NCI-H2227 (cell line): ENCODE results near the gene CEP152.
"Not testable (repeated sequence)": the region's sequence is repeated elsewhere in the genome, so short reads cannot be mapped to it uniquely, and the experiment has no call there.

Source experiments
- DNase-seq: peaks from one replicate; lab custom pipeline; 2025; ENCODE audit not compliant: unreplicated experiment; lab: John Stamatoyannopoulos, UW

CEP152 gene

GRCh38 chr15:48811325-48811958 lies 573 bp upstream of the CEP152 start:
- DNase-seq: no peak

- DNase-seq: no peak
Measured at GRCh38 chr15:48806151-48806550, 4.7 kb downstream of the CEP152 start.

- no peak for DNase-seq
Measured at GRCh38 chr15:48805591-48805990, 5.3 kb downstream of the CEP152 start.

DNA sequence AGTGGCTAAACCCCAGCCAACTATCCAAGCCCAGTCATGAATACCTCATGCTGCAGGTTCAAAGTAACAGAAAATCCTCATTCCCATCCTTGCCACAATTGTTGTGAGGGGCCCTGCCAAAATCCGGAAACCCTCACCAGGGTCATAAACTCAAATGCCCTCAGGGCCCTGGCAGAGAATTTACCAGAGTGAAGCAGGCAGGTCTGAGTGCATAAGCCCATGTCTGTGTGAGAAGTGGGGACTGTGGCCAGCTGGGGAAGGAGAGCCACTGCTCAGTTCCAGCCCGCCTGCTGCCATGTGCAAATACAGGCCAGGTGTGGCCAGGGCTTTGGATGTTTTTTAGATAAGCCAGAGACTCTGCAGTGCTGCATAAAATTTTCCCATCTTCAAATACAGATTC lies 7.0 kb downstream of the CEP152 start:
- DNase-seq: no peak

DNA sequence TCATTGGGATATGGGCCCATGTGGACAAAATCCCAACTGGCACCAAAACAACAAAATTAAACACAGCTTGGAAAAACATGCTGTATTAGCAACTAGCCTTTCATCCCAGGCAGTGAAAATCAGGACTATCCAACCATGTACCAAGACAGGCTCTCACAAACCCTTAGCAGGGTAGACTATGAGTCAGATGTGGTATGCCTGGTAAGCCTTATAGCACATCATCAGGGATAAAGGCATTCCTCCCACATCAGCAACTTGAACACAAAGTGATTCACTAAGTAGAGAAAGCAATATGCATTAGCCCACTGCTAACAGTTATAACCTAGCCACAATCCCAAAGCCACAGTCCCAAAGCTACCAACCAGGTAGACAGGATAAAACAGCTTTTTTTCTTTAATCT lies 8.0 kb downstream of the CEP152 start:
- DNase-seq: no peak

- DNase-seq: no peak
Measured at GRCh38 chr15:48802257-48802656, 8.6 kb downstream of the CEP152 start.

DNA sequence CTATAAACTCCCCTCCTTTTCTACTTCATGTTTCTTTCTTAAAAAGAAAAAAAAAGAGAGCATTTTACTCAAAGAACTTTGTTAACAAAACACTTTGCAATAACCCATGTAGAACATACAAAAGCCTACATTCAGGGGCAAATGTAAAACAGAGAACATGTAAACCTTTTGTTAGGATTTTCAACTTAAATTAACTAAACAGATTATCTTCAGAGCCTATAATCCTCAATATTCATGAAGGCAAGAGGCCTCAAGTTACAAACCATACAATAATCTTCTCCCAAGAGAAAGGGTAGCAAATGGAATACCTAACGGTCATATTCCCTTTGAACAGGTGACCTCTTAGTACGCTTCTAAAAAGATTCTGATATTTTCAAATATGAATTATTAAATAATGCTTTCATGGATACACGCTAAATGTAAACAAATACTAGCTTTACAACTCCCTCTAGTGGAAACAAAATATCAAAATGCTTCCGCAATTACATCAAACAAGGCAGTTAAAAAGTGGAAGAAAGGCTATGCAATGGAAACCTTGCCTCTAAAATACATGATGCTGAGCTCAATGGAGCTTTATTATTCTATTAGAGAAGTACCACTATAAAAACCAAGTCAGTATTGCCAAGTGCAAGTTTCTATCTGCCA lies 9.9 kb downstream of the CEP152 start:
- DNase-seq: peak; percentile 10

DNA sequence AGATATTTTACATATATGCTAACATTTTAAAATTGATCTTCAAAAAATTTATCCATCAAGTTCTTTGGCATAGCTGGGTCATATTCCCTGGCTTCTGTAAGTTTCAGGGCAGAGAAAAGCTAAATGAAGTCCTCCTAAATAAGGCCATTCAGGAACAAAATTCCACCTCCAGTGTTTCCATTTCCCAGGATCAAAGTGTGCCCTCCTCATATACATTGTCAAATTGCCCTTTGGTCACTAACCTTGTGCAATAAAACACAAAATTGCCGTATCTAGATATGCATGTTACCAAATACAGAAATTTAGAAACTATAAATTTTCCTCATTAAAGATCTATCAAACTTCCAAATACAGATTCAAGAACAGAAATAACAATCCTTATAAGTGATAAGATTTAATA lies 10.6 kb downstream of the CEP152 start:
- no peak for DNase-seq

DNA sequence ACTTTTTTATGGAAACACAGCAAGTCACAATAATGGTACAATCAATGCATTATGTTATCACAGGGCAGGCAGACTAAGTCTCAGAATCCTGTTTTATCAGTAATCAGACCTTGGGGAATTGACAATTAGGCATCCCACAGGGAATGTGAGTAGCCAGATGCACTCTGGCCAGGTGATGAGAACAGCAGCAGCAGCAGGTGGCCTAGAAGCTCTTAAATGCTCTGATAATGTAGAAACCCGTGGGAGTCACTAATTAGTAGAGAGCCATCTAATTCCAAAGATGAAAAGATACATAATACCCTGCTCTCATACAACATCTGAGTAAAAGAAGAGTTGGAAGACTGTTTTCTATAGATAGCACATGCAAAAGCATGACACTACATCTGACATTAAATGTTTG lies 12.6 kb downstream of the CEP152 start:
- peak; percentile 12 for DNase-seq

DNA sequence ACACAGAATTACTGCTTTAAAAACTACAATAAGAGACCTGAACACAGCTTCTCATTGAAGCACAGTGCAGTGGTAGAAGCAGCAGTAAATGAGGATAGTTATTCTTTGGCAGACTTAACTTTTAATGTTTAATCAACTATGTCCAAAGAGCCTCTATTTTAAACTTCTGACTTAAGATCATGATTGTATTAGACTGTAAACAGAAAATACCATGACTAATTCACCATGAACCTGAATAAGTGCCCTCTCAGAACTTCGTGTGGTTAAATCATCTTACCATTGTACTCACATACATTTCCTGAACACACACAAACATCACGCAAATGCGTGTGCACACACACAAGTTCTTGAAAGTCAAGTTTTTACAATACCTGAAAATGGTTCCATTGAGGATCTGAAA lies 13.9 kb downstream of the CEP152 start:
- DNase-seq: no peak

- DNase-seq: no peak
Measured at GRCh38 chr15:48796521-48796920, 14.3 kb downstream of the CEP152 start.

DNA sequence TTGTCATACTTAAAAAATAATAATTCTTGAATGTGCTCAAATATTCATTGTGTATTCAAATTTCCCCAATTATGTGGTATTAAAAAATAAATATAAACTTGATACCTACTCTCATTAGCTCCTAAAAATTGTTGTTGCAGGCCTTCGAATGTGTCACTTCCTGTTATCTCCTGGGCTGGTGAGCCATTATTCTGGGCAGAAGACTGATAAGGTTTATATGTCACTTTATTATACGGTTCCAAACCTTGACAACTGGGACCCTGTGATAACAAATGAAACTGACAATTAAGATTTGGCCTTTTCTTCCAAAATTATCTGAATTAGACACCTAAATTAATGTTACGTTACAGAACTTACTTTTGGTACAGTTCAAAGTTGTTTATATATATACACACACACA lies 15.0 kb downstream of the CEP152 start:
- no peak for DNase-seq

GRCh38 chr15:48794697-48795134 lies 16.2 kb downstream of the CEP152 start:
- DNase-seq: no peak

GRCh38 chr15:48792408-48792807 lies 18.5 kb downstream of the CEP152 start:
- no peak for DNase-seq

DNA sequence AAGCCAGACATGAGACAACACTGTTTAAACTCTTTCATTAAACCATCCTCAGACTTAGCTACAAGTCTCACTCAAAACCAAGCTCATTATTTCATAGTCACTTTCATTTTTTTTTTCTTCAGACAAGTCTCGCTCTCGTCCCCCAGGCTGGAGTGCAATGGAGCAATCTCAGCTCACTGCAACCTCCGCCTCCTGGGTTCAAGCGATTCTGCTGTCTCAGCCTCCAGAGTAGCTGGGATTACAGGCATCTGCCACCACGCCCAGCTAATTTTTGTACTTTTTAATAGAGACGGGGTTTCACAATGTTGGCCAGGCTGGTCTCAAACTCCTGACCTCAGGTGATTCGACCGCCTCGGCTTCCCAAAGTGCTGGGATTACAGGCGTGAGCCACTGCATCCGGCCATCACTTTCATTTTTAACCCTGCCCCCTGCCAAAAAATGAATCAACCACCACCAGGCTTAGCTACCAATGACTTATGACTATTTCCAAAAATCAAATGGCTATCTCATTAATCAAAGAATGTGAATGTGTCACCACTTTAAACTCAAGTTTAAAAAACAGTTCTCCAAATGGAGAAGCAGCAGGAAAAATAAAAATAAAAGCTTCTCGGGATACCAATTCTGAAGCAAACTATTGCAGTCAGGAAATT lies 20.3 kb downstream of the CEP152 start:
- not testable (repeated sequence) for DNase-seq

- DNase-seq: no peak
Measured at GRCh38 chr15:48785712-48786111, 25.2 kb downstream of the CEP152 start.

GRCh38 chr15:48785195-48785594 lies 25.7 kb downstream of the CEP152 start:
- no peak for DNase-seq

- DNase-seq: no peak
Measured at GRCh38 chr15:48784756-48785155, 26.1 kb downstream of the CEP152 start.

- no peak for DNase-seq
Measured at GRCh38 chr15:48782911-48783310, 28.0 kb downstream of the CEP152 start.

GRCh38 chr15:48781481-48782081 lies 29.3 kb downstream of the CEP152 start:
- no peak for DNase-seq

DNA sequence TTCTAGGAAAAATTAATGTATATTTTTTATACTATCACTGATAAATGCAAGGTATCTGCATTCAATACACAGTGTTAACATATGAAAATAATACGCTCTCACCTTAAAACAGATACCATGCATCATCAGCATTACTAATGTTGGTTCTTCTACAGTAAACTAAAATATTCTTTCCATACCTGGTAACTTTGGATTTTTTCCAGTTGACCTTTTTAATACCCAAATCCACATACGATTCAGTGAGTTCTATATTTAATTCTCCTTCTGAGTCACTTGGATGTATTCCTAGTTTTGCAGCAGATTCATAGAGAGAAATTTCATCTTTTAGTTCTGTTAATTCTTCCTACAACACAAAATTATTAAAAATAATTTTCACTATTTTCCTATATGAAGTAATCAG lies 29.9 kb downstream of the CEP152 start:
- DNase-seq: no peak

DNA sequence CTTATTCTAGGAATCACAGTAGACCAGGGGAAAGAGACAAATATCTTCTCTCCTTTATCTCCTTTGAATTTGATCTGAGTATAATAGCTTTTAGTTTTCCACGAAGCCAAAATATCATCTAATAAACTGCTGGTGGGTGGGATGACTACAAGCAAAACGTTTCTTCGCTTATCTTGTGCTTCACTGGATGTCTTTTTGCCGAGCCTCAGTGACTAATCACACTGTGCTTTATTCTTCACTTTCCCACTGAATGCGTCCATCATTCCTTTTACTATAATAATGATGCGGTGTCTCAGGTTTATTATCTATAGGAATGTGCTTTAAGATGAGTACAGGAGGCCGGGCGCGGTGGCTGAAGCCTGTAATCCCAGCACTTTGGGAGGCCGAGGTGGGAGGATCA lies 32.5 kb downstream of the CEP152 start:
- no peak for DNase-seq
